Activated CD4-positive, alpha-beta memory T cell treated with anti-CD3 and anti-CD28 coated beads, Interleukin-2, amount 10 ng/mL, durations not matched to agents 7 days and 5 days (primary cell): ENCODE results near the gene TNS3. TPM values are rescaled to one million over a fixed set of nuclear protein-coding genes. Genes with fewer than 3 reads are reported as not detected.

Source experiments
- CTCF ChIA-PET: fragments of 350-600 bp; sonication (Branson Sonifier 250); formaldehyde crosslinking; loops from one replicate; lab custom pipeline; 2021; ENCODE audit warnings: antibody characterized with exemption, inconsistent platforms; lab: Charles Lee
- POLR2A ChIA-PET: fragments of 350-600 bp; sonication (Branson Sonifier 250); formaldehyde crosslinking; loops from one replicate; lab custom pipeline; 2021; ENCODE audit warnings: antibody characterized with exemption; lab: Charles Lee
- DNase-seq: peaks from one replicate; pipeline ENCODE4 v3.0.0-alpha.2; 2020
- H3K27ac Mint-ChIP-seq: one replicate; pipeline ENCODE4 v1.8.0; 2021; ENCODE audit warnings: mild to moderate bottlenecking, mixed read lengths
- H3K27me3 Mint-ChIP-seq: one replicate; pipeline ENCODE4 v1.8.0; 2021; ENCODE audit warnings: mixed read lengths
- H3K36me3 Mint-ChIP-seq: one replicate; pipeline ENCODE4 v1.8.0; 2021; ENCODE audit warnings: low read depth, mixed read lengths
- H3K4me1 Mint-ChIP-seq: one replicate; pipeline ENCODE4 v1.8.0; 2021; ENCODE audit warnings: mixed read lengths
- H3K4me3 Mint-ChIP-seq: one replicate; pipeline ENCODE4 v1.8.0; 2021; ENCODE audit warnings: mild to moderate bottlenecking, mixed read lengths
- H3K9me3 Mint-ChIP-seq: one replicate; pipeline ENCODE4 v1.8.0; 2021; ENCODE audit warnings: mixed read lengths
- total RNA-seq, 2 experiments: library from RNA; stranded (reverse); gene quantifications; one replicate each; pipeline ENCODE4 v1.2.3, GENCODE V29; 2021

The TNS3 gene
- total RNA-seq, 2 experiments from 2014 or later: 0.15 to 0.18 TPM

DNA sequence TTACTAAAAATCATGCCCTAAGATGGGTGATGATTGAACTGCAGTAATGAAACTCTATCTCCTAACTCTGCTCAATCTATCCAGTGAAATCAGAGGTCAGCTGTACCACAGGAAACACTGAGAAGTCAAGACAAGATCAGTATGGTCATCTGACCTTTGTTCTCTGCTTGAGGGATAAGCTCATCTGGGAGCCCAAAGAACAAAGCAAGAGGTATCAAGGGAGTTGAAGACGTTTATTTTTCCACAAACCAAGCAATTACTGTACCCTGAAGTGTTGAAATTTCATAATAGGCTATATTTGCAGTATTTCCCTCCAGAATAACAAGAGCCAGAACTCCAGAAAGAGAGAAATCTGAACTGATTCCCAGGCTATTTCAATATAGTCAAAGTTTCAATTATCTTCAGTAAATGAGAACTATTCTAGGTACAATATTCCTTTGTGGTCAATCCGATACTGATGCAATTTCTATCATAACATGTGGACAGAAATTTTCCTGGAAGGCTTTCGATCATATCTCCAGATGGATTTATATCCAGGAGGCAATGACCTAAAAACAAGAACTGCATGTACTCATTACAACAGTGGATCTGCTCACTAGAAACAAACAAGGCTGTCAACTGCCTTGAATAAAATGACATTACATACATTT is 345.3 kb downstream of the TNS3 start:
- Mint-ChIP-seq H3K4me3 (no peak overlapping the region), H3K4me1 (no peaks in the 10 kb centered on the region), H3K27me3 (no peaks in the 10 kb centered on the region), H3K36me3 (no peaks in the 10 kb centered on the region), H3K27ac (no peak overlapping the region), H3K9me3 (no peaks in the 10 kb centered on the region)
- ChIA-PET CTCF (no interaction called here), POLR2A (no interaction called here)
- no peak for DNase-seq

DNA sequence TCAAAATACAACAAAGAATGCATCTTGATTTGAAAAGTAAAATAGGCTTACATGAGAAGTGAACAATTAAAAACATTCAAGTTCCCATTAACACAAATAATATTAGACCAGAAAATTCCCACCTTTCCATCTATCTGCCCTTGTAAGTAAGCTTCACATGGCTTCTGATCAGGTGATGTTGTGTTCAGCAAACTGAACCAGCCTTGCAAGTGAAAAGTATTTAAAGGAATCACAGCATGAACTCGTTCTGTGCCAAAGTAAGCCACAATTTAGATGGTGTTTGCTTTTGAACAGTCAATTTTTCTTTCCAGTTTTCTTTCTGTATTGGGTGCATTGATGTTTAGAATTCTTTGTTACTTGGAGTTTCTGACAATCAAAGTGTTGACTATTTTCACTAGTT is 347.9 kb downstream of the TNS3 start:
- H3K36me3 Mint-ChIP-seq: no peaks in the 10 kb centered on the region
- H3K4me3 Mint-ChIP-seq: no peak overlapping the region
- ChIA-PET POLR2A (no interaction called here), CTCF (no interaction called here)
- H3K27ac Mint-ChIP-seq: no peak overlapping the region
- no peaks in the 10 kb centered on the region for H3K9me3 Mint-ChIP-seq
- H3K4me1 Mint-ChIP-seq: no peaks in the 10 kb centered on the region
- no peak for DNase-seq
- H3K27me3 Mint-ChIP-seq: no peaks in the 10 kb centered on the region

DNA sequence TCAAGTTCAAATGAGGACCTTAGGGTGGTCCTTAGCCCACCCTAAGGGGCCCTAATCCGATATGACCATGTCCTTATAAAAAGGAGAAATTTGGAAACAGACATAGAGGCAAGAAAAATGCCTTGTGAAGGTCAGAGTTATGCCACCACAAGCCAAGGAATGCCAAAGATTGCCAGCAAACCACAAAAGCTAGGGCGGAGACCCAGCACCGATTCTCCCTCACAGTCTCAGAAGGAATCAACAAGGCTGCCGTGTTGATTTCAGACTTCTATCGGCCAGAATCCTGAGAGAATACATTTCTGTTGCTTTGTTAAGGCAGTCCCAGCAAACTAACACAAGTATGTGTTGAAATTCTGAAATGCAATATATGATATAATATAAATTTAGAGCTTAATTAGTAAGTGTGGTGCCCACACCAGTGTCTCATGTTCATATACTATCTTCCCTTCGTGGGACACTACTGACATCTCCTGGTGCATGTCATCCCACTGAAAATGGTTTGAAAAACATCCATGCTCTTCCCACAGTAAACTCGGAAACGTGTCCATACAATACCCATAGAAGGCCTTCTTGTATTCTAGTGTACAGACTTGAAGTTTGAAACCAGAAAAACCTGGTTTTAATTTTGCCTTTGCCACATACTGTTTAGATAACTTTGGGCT is 349.0 kb downstream of the TNS3 start:
- POLR2A ChIA-PET: no interaction called here
- no peaks in the 10 kb centered on the region for H3K36me3 Mint-ChIP-seq

DNA sequence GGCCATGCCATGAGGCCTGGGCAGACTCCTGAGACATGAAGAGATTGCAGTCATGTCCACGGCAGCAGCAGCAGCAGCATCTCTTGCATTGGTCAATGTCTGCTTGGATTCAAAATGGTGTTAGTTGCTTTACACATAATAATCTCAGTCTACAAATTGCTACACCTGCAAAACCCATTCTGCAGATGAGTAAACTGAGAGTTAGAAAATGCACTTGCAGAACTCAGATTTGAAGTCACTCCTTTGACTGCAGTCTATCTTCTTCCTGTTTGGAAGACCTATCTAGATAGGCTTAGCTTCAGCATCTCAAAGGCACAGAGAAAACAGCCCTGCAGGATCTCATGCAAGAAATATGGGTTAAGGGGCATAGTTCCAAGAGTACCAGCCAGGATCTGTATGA is 350.3 kb downstream of the TNS3 start:
- DNase-seq: no peak
- no peak overlapping the region for H3K27ac Mint-ChIP-seq
- H3K36me3 Mint-ChIP-seq: no peaks in the 10 kb centered on the region
- CTCF ChIA-PET: no interaction called here
- H3K27me3 Mint-ChIP-seq: no peaks in the 10 kb centered on the region
- H3K4me1 Mint-ChIP-seq: no peaks in the 10 kb centered on the region
- H3K9me3 Mint-ChIP-seq: no peaks in the 10 kb centered on the region
- POLR2A ChIA-PET: no interaction called here
- no peak overlapping the region for H3K4me3 Mint-ChIP-seq

More for the DNA sequence above, 349.0 kb downstream of the TNS3 start:
- H3K4me1 Mint-ChIP-seq: no peaks in the 10 kb centered on the region
- H3K9me3 Mint-ChIP-seq: no peaks in the 10 kb centered on the region
- no peak overlapping the region for H3K27ac Mint-ChIP-seq
- CTCF ChIA-PET: no interaction called here
- no peak overlapping the region for H3K4me3 Mint-ChIP-seq
- H3K27me3 Mint-ChIP-seq: no peaks in the 10 kb centered on the region
- no peak for DNase-seq

DNA sequence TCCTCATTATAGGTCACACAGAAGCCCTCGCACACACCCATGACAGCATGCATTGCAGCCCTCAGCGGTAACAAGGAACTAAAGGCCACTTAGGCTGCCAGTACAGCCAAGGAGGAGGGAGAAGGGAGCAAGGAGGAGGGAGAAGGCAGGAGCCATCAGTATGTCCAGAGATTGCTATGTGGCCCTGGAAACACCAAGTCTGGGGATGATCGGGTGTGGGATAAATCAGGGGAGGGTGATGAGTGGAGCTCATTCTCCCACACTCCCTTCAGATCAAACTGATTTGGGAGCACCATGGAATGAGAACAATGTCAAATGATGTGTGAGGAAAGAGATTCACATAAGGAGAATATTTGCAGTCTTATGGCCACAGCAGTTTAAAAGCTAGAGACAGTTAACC is 350.9 kb downstream of the TNS3 start:
- Mint-ChIP-seq H3K4me3 (no peak overlapping the region), H3K27ac (no peak overlapping the region), H3K36me3 (no peaks in the 10 kb centered on the region), H3K9me3 (no peaks in the 10 kb centered on the region), H3K4me1 (no peaks in the 10 kb centered on the region), H3K27me3 (no peaks in the 10 kb centered on the region)
- CTCF ChIA-PET: no interaction called here
- POLR2A ChIA-PET: no interaction called here
- no peak for DNase-seq

DNA sequence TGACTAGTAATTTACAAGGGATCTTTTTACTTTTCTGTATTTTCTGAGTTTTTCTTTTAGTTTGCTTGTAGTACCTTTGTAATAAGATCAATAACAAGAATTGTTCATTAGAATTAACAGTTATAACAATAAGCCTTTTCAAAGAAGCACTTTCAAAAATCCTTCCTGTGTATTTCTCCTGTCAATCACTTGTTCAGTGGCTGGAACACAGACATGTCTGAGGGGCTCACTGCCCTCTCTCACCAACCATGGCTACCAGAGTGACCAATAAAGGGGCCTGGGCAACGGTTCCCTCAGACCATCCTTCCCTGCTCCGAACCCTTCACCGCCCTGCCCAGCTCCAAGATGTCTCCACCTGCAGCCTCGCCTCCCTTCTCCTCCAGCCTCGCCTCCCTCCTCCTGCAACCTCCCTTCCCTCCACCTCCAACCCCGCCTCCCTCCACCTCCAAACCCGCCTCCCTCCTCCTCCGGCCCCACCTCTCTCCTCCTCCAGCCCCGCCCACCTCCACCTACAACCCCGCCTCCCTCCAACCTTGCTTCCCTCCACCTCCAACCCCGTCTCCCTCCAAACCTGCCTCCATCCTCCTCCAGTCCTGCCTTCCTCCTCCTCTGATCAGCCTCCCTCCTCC is 353.4 kb downstream of the TNS3 start:
- Mint-ChIP-seq H3K4me3 (no peak overlapping the region), H3K27me3 (no peaks in the 10 kb centered on the region), H3K36me3 (no peaks in the 10 kb centered on the region), H3K4me1 (no peaks in the 10 kb centered on the region), H3K9me3 (no peaks in the 10 kb centered on the region), H3K27ac (no peak overlapping the region)
- ChIA-PET POLR2A (no interaction called here), CTCF (no interaction called here)
- DNase-seq: no peak

DNA sequence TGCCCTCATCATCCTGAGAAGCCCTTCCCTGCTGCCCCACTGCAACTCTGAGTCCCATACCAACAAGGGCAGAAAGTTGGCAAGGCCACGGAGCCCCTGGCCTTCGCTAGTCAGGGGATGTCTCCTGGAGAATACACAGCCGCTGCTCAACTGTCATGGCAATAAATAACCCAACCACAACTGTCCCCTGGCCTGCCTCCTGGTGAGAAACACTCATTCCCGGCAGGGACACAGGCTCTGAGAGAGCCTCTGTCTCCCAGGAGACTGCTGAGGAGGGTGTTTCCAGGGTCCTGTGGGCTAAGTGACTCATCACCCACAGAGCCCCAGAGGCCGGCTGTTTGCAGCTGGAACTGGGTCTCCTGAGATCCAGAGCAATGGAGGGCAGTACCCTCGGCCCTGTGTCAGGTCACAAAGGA is 354.1 kb downstream of the TNS3 start:
- H3K4me3 Mint-ChIP-seq: no peak overlapping the region
- H3K4me1 Mint-ChIP-seq: no peaks in the 10 kb centered on the region
- DNase-seq: no peak
- H3K36me3 Mint-ChIP-seq: no peaks in the 10 kb centered on the region
- POLR2A ChIA-PET: no interaction called here
- H3K27ac Mint-ChIP-seq: no peak overlapping the region
- no peaks in the 10 kb centered on the region for H3K9me3 Mint-ChIP-seq
- CTCF ChIA-PET: no interaction called here
- H3K27me3 Mint-ChIP-seq: no peaks in the 10 kb centered on the region

DNA sequence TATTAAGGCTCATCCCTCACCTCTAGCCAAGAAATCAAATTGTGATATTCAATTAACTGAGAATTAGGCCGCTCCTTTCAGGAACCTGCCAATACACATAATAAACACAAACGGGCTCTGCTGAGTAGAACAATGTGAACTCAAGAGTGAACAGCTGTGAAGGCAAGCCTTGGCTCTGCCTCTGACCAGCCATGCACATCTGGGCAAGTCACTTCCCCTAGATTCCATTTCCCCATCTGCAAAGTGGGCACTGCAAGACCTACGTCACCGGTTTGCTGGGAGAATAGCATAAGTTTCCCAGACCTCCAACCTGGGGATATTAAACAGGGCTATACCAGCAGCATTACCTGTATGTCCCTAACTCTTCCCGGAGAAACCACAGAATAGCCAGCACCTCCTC is 355.2 kb downstream of the TNS3 start:
- ChIA-PET POLR2A (no interaction called here), CTCF (no interaction called here)
- no peaks in the 10 kb centered on the region for H3K36me3 Mint-ChIP-seq
- H3K27me3 Mint-ChIP-seq: no peaks in the 10 kb centered on the region
- DNase-seq: no peak
- no peak overlapping the region for H3K4me3 Mint-ChIP-seq
- no peaks in the 10 kb centered on the region for H3K9me3 Mint-ChIP-seq
- no peaks in the 10 kb centered on the region for H3K4me1 Mint-ChIP-seq
- H3K27ac Mint-ChIP-seq: no peak overlapping the region

DNA sequence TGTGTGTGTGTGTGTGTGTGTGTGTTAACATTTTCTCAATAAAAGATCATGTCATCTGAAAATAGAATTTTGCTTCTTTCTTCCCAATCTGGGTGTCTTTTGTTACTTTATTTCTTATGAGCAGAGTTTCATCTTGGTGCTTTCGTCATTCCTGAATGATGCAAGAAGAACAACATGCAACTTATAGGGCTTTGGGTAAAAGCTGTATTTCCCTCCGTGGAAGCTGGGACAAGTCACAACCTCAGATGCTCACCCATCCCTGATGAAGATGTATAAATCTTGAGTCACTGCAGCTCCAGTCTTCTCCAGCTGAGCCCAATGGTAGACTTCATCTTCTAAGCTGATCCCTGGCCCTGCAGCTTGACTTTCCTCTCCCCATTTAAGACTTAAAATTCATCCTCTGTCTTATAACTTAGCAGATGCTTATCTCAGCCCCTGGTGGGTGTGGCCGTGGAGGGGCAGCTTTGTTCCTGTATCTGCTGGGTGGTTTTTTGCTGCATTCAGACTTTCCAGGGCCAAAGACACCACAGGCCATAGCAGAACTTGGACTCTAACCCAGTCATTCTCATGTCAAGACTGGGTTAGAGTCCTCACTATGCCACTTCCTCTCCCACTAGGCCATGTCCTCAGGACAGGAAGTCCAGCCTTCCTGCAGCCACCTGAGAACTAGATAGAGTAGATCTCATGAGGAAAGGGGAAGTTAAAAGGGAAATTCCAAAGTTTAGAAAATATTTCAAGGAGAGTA is 356.4 kb downstream of the TNS3 start:
- no peaks in the 10 kb centered on the region for H3K36me3 Mint-ChIP-seq
- CTCF ChIA-PET: no interaction called here
- DNase-seq: no peak
- H3K4me3 Mint-ChIP-seq: no peak overlapping the region
- no peaks in the 10 kb centered on the region for H3K27me3 Mint-ChIP-seq
- no peaks in the 10 kb centered on the region for H3K9me3 Mint-ChIP-seq
- no peak overlapping the region for H3K27ac Mint-ChIP-seq
- POLR2A ChIA-PET: no interaction called here
- H3K4me1 Mint-ChIP-seq: no peaks in the 10 kb centered on the region
